ENCODE data around the gene CHL1. TPM values are rescaled to one million over a fixed set of nuclear protein-coding genes. Genes with fewer than 3 reads are reported as not detected.

The CHL1 gene
- total RNA-seq, 1 donor from 2014 or later, result 0.45 TPM

GRCh38 chr3:212432-212831 is 15.9 kb downstream of the CHL1 start:
- no peak for DNase-seq (ENCODE audit: low spot score)

GRCh38 chr3:217099-217813 is 20.7 kb downstream of the CHL1 start:
- ATAC-seq (no peak), DNase-seq (ENCODE audit: low spot score) (no peak)

More at GRCh38 chr3:212432-212831, 15.9 kb downstream of the CHL1 start:
- ATAC-seq, result no peak

GRCh38 chr3:217948-218347 is 21.4 kb downstream of the CHL1 start:
- DNase-seq (ENCODE audit: low spot score) (no peak), ATAC-seq (no peak)

GRCh38 chr3:228442-229182 is 32.0 kb downstream of the CHL1 start:
- ATAC-seq, result no peak

GRCh38 chr3:229183-229661 is 32.7 kb downstream of the CHL1 start:
- DNase-seq (ENCODE audit: low spot score), result no peak
- ATAC-seq, result no peak

More at GRCh38 chr3:228442-229182, 32.0 kb downstream of the CHL1 start:
- DNase-seq (ENCODE audit: low spot score), result no peak

- DNase-seq (ENCODE audit: low spot score), result no peak
Measured at GRCh38 chr3:236881-237280, 40.3 kb downstream of the CHL1 start.

GRCh38 chr3:242602-243355 is 46.2 kb downstream of the CHL1 start:
- DNase-seq (ENCODE audit: low spot score) (no peak), ATAC-seq (no peak)

More at GRCh38 chr3:236881-237280, 40.3 kb downstream of the CHL1 start:
- ATAC-seq, result no peak

- DNase-seq (ENCODE audit: low spot score) (no peak), ATAC-seq (no peak)
Measured at GRCh38 chr3:243356-243725, 46.8 kb downstream of the CHL1 start.

GRCh38 chr3:244041-244440 is 47.5 kb downstream of the CHL1 start:
- ATAC-seq, result no peak

GRCh38 chr3:247916-248315 is 51.4 kb downstream of the CHL1 start:
- DNase-seq (ENCODE audit: low spot score) (no peak), ATAC-seq (no peak)

More at GRCh38 chr3:244041-244440, 47.5 kb downstream of the CHL1 start:
- DNase-seq (ENCODE audit: low spot score), result no peak

- DNase-seq (ENCODE audit: low spot score), result no peak
- no peak for ATAC-seq
Measured at GRCh38 chr3:248864-249520, 52.4 kb downstream of the CHL1 start.

GRCh38 chr3:249587-250262 is 53.2 kb downstream of the CHL1 start:
- DNase-seq (ENCODE audit: low spot score) (no peak), ATAC-seq (no peak)

GRCh38 chr3:256501-256900 is 59.9 kb downstream of the CHL1 start:
- no peak for DNase-seq (ENCODE audit: low spot score)
- no peak for ATAC-seq

GRCh38 chr3:257826-258225 is 61.3 kb downstream of the CHL1 start:
- no peak for DNase-seq (ENCODE audit: low spot score)
- no peak for ATAC-seq

GRCh38 chr3:260898-261297 is 64.3 kb downstream of the CHL1 start:
- DNase-seq (ENCODE audit: low spot score), result no peak
- no peak for ATAC-seq

- ATAC-seq (no peak), DNase-seq (ENCODE audit: low spot score) (no peak)
Measured at GRCh38 chr3:263393-263792, 66.8 kb downstream of the CHL1 start.

GRCh38 chr3:264394-265156 is 68.0 kb downstream of the CHL1 start:
- ATAC-seq (no peak), DNase-seq (ENCODE audit: low spot score) (no peak)

GRCh38 chr3:267101-267500 is 70.5 kb downstream of the CHL1 start:
- ATAC-seq (no peak), DNase-seq (ENCODE audit: low spot score) (no peak)

GRCh38 chr3:270688-271087 is 74.1 kb downstream of the CHL1 start:
- no peak for DNase-seq (ENCODE audit: low spot score)
- no peak for ATAC-seq

GRCh38 chr3:274927-275326 is 78.4 kb downstream of the CHL1 start:
- ATAC-seq, result no peak

More at GRCh38 chr3:274927-275326, 78.4 kb downstream of the CHL1 start:
- DNase-seq (ENCODE audit: low spot score), result no peak
